Heart left ventricle (tissue), 13 donors: Measurements from ENCODE around the gene ZNF594.

Experiments
- CTCF ChIP-seq, 12 donors: fragments of 200-600 bp; sonication (generic) in 4 of 12; IDR thresholded peaks; one replicate each; pipeline versions ENCODE4 v1.5.0 to v1.8.0; 2018 to 2022; ENCODE audit warnings: antibody characterized with exemption in 12 of 12, mild to moderate bottlenecking in 5 of 12
- POLR2A ChIP-seq, 2 donors: fragments of 450-650 bp; IDR thresholded peaks; one replicate each; pipeline ENCODE4 v1.6.1; 2017; ENCODE audit warnings: antibody characterized with exemption in 2 of 2, mild to moderate bottlenecking in 2 of 2, moderate library complexity in 2 of 2
- donor health status: ischemic (EF 13 %, LVEDD 7.1; RV severe dilation, severe dysfunction).
- donor health status: DM: no; HTN: yes; CAD: no.
- donor health status: DM: no; HTN: no; CAD: no.
- donor health status: ischemic (EF 25% LVEDD 6.9; RV normal size, moderate dysfunction).
- donor health status: ischemic (EF 25% LVEDD 5.7; RV mildly dilated, moderate dysfunction).
- donor health status: ischemic (EF 35%, LVEDD 5.7; RV mildly dilated, moderate dysfunction).
- donor health status: nonischemic (EF 11% LVEDD 7.7; RV severe dilation, severe dysfunction).
- donor health status: DM: yes; HTN: yes; CAD: no.
- donor health status: PGD.
- donor health status: ischemic (EF 29% LVEDD 5.4; RV normal size, mild dysfunction).
- donor health status: nonischemic (EF 23%, LVEDD 6.1; RV moderate dilation, normal function).

GRCh38 chr17:5184288-5184687, 7.4 kb downstream of the ZNF594 start:
- TF ChIP-seq CTCF (IDR thresholded peaks at IDR 0.05) (no peak), POLR2A (IDR thresholded peaks at IDR 0.05) (no peak)
